GM21360 (cell line): ENCODE measurements around the gene BAHCC1.

ENCODE experiments used
- ATAC-seq: cut with Tn5 transposase; IDR thresholded peaks from one replicate; pipeline ENCODE4 v1.9.1; 2021; ENCODE audit warnings: mild to moderate bottlenecking, moderate library complexity; ENCODE audit not compliant: unreplicated experiment

Gene BAHCC1

GRCh38 chr17:81440051-81440471 lies 44.8 kb downstream of the BAHCC1 start:
- ATAC-seq: no peak

DNA sequence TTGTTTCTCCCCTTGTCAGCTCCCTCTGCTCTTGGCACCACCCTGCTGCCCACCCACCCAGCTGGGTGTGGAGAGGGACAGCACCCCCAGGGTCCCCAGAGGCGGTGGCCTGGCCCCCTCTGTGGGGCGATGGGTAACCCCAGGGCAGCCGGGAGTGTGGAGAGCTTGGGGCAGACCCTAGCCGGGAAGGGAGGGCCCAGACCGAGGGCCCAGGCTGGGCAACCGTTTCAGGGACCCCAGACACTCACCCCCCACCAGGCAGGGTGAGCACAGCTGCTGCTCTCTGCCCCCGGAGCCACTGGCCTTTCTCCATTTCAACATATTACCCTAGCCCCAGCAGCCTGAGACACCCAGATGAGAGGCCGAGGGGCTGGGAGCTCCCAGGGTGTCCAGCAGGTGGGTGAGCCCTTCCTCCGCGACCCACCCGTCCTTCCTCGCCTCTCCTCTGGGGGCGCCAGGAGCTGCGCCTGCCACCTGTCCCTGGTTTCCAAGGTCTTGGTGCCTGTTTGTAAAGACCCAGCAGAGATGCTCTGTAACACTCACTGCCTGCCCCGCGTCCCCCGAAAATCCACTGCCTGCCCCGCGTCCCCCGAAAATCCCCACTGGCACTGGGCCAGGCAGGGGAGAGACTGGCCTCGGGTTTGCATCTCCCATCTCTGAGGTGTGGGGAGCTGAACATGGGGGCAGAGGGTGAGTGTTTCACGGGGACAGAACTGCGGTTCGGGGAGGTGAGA lies 45.4 kb downstream of the BAHCC1 start:
- no peak for ATAC-seq

- no peak for ATAC-seq
Observed at GRCh38 chr17:81442791-81443190, 47.5 kb downstream of the BAHCC1 start.

DNA sequence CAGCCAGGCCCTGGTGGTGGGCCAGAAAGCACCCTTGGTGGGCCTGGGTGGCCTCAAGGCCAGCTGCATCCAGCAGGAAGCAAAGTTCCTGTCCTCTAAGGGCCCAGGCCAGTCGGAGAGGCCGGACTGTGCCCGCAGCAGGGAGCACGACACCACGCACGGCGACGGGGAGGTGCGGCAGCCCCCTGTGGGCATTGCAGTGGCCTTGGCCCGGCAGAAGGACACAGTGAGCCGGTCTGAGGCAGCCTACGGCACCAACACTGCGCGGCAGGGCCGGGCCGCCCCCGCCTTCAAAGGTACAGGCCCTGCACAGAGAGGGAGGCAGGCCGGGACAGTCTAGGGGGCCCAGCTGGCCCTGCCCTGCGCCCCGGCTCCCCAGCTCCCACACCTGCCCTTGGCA lies 48.0 kb downstream of the BAHCC1 start:
- ATAC-seq: no peak

DNA sequence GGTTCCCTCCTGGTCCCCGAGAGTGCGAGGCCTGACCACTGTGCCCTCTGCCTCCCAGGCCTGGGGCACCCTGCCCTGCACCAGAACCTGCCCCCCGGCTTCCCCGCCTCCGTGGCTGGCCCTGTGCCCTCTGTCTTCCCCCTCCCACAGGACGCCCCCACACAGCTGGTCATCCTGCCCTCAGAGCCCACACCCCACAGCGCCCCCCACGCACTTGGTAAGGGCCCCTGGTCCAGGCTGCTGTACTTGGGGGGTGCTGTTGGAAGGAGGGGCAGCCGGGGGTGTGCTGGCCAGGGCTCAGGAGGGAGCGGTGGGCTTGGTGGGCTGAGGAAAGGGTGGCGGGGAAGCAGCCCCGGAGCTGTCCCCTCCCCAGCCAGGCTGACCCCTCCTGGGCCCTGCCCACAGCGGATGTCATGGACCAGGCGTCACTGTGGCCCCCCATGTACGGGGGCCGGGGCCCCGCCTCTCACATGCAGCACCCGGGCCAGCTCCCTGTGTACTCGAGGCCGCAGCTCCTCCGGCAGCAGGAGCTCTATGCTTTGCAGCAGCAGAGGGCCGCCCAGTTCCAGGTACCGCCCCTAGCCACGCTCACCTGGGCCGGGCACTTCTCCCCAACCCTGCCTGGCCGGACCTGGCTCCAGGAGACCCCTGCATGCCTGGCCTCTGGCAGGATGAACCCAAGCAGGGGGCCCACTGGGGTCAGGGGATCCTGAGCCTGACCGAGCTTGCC lies 49.5 kb downstream of the BAHCC1 start:
- ATAC-seq: no peak

DNA sequence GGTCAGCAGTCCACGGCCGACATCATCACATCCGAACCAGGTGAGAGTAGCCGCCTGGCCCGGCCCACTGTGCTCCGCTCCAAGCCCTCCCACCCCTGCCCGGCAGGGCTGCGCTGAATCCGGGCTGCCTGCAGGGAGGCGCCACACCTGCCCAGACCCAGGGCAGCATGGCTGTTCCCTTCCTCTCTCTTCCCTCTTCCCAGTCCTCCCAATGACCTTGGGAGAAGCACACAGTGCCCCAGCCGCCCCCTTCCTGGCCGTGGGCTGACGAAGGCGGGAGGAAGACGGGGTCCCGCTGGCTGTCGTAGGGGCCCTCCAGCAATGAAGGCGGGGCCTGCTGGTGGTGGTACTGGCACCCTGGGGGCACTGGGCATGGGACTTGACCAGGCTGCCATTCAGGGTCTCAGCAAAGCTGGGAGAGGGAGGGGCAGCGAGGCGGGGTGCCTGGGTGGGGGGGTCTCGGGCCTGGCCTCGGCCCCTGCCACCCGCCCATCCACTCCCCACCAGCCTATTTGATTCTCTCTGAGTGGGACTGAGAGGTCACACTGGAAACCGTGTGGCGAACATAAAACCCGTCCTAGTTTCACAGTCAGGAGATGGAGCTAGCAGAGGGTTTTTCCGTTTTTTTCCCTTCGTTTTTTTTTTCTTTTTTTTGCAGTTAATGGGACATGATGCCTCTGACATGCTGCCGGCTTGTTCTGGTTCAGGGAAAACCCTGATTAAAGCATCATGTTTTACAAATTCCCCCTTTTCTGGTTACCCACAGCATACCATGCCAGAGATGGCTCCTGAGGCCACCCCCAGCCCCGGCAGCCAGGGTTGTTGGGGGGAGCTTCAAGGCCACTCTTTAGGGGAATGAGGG lies 50.6 kb downstream of the BAHCC1 start:
- no peak for ATAC-seq

DNA sequence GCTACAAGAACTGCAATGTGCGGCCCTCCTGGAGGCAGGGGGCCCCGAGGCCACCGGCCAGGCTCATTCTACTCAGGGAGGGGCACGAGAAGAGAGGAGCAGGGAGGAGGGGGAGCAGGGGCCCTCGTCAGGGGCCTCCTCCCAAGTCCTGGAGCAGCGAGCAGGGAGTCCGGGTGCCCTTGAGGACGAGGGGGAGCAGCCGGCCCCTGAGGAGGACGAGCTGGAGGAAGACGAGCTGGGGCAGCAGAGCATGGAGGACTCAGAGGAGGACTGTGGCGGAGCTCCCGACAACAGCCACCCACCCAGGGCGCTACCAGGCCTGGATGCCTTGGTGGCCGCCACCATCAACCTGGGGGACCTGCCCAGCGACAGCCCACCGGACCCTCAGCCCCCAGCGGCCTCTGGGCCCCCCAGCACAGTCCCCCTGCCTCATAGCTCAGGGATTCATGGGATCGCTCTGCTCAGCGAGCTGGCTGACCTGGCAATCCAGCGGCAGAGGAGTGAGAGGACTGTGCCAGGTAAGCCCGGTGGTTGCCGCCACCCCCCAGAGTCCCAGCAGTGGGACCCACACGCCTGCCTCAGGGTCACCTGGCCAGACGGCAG lies 52.2 kb downstream of the BAHCC1 start:
- ATAC-seq: no peak

- ATAC-seq: no peak
Observed at GRCh38 chr17:81448442-81448841, 53.2 kb downstream of the BAHCC1 start.

DNA sequence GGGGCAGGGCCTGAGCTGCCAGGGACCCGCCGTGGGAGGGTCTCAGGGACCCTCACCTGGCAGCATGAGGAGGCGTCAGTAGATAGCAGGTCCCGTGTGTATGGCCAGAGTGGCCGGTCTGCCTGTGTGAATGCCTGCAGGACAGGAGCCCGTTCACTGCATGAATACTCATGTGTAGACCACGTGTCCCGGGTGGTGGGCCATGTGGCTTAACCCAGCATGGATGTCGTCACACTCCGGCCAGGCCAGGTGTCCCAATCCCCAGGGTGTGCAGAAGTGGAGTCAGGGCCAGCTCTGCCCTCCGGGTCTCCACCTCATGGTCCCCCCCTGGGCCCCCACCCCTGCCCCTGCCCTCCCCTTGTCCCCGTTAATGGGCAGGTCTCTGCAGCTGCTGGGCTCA lies 53.7 kb downstream of the BAHCC1 start:
- ATAC-seq: no peak

- ATAC-seq: no peak
Observed at GRCh38 chr17:81449351-81449750, 54.1 kb downstream of the BAHCC1 start.

DNA sequence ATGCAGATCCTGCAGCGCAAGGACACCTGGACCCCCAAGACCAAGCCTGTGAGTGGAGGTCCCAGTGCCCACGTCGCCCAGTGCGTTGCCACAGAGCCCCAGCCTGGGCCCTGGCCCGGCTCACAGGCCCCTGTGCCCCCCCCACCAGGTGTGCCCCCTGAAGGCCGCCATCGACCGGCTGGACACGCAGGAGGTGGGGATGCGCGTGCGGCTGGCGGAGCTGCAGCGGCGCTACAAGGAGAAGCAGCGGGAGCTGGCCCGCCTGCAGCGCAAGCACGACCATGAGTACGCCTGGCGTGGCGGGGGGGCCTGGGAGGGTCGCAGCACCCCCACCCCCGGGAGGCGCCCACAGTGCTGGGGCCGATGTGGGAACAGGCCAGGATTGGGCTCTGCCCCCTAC lies 56.6 kb downstream of the BAHCC1 start:
- ATAC-seq: no peak

DNA sequence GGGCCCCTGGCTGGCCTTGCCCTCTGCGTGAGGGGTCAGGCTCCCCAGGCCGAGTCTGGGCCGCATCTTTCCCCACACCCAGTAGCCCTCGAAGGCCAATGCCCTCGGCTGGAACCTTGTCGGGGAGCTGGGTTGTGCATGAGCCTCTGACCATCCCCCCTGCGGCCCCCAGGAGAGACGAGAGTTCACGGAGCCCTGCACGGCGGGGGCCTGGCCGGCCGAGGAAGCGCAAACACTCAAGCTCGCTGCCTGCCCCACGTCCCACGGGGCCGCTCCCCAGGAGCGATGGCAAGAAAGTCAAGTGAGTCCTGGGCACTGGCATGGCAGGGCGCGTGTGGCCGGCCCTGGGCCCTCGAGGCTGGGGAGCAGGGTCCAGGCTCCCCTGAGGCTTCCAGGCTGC lies 57.3 kb downstream of the BAHCC1 start:
- ATAC-seq: no peak

GRCh38 chr17:81453076-81453475 lies 57.8 kb downstream of the BAHCC1 start:
- ATAC-seq: no peak

DNA sequence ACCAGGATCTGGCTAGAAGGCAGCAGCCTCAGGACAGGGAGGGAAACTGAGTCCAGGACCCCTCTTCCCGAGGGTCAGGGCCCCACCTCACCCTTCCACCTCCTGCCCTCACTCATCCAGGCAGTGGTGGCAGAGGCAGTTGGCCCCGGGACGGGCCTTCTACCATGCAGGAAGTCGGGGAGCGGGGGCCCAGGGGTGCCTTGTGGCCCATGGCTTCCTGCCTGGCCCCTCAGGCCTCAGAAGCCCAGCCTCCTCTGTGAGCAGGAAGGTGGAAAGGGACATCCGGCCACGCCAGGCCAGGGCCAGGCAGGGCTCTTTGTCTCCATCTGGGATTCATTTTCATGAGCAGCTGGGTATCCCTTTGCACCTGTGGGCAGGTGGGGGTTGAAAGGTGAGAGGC lies 58.5 kb downstream of the BAHCC1 start:
- no peak for ATAC-seq

DNA sequence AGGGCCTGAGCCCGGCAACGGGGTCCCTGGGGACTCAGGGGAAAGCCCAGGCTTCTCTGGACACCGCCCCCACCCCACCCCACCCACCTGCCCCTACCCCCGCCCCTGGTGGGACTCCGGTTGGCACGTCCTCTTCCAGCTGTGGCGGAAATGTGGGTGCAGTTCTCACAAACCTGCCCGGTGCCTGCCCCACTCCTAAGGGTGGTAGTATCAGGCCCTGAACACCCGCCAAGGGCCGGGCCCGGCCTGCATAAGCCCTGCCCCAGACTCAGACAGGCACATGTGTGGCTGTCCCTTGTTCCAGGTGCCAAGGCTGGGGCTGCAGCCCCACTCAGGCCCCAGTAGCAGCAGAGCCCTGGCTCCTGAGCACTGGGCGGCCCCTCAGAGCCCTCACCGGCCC lies 59.2 kb downstream of the BAHCC1 start:
- no peak for ATAC-seq

DNA sequence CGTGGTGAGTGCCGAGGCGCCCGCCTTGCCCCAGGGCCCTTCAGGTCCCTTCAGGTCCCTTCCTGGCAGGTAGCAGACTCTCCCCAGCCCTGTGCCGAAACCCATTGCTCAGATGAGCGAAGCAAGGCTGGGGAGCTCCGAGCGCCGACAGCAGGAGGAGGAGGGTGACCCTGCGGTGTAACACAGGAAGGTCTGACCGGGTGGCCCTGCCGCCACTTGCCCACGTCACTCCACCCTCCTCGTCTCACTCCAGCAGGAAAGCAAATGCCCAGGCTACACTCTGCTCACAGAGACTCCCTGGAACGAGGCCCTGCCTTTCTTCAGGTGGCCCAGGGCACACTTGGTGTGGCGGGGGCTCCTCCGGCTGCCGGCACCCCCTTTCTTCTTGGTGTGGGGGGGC lies 60.1 kb downstream of the BAHCC1 start:
- no peak for ATAC-seq

DNA sequence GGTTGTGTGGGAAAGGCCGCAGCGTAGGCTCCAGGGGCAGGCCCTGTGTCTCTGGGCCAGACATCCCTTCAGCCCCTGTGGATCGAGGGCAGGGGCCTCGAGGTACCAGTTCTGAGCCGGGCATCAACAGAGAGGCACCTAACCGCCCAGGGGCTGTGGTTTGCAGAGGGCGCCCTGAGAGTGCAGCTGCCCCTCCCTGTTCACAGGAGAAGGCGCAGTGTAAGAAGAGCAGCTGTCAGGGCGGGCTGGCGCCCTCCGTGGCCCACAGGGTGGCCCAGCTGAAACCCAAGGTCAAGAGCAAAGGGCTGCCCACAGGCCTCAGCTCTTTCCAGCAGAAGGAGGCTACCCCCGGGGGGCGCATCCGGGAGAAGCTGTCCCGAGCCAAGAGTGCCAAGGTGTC lies 60.8 kb downstream of the BAHCC1 start:
- no peak for ATAC-seq

GRCh38 chr17:81456798-81457197 lies 61.5 kb downstream of the BAHCC1 start:
- ATAC-seq: no peak

DNA sequence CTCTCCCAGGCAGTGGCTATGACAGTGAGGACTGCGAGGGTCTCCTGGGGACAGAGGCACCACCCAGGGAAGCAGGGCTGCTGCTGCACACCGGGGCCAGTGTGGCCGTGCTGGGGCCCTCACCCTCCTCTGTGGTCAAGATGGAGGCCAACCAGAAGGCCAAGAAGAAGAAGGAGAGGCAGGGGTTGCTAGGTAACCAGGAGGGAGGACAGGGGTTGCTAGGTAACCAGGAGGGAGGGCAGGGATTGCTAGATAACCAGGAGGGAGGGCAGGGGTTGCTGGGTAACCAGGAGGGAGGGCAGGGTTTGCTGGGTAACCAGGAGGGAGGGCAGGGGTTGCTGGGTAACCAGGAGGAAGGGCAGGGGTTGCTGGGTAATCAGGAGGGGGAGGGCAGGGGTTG lies 62.1 kb downstream of the BAHCC1 start:
- ATAC-seq: no peak

DNA sequence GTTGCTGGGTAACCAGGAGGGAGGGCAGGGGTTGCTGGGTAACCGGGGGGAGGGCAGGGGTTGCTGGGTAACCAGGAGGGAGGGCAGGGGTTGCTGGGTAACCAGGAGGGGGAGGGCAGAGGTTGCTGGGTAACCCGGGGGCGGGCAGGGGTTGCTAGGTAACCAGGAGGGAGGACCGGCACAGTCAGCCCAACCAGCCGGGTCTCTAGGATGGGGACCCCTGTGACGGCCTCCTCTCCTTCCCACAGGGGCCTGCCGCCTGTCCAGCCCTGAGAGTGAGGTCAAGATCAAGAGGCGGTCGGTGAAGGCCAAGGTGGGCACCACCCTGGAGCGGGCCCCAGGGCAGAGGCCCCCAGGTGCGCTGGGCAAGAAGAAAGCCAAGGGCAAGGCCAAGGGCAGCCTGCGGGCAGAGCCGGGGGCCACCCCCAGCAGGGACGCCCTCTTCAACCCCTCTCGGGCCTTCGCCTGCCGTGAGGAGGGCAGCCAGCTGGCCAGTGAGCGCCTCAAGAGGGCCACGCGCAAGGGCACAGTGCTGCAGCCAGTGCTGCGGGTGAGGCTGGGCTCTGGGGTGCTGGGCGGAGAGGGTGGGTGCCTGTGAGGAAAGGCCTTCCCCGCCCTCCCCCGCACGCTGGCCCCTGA lies 62.8 kb downstream of the BAHCC1 start:
- no peak for ATAC-seq

DNA sequence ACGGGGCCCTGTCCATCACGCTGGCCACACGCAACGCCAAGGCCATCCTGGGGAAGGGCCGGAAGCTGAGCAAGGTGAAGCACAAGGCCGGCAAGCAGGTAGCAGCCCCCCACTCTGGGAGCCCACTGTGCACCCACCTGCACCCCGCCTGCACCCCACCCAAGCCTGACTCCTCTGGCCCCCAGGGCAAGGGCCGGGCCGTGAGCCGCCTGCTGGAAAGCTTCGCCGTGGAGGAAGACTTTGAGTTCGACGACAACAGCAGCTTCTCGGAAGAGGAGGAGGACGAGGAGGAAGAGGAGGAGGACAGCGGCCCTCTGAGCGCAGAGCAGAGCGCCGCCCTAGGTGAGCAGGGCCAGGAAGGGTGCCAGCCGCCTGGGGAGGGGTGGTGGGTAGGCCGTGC lies 63.4 kb downstream of the BAHCC1 start:
- no peak for ATAC-seq
